Fibroblast of lung (primary cell): ENCODE measurements around the gene MSI2. TPM values are rescaled to one million over a fixed set of nuclear protein-coding genes. Genes with fewer than 3 reads are reported as not detected.

Experiments used
- DNase-seq, 2 donors: peaks; one replicate each; pipeline versions ENCODE4 v3.0.0 to v3.0.0-alpha.2; 2010; ENCODE audit warnings: low read depth in 2 of 2
- H2AFZ ChIP-seq: 2 replicates; pipeline ENCODE4 v1.5.1; 2012; ENCODE audit warnings: low read length, control low read depth, inconsistent platforms
- H3K27ac ChIP-seq: 2 replicates; pipeline ENCODE4 v1.5.1; 2011; ENCODE audit warnings: low read length, control low read depth; ENCODE audit not compliant: insufficient read depth
- H3K27me3 ChIP-seq: 2 replicates; pipeline ENCODE4 v1.5.1; 2011; ENCODE audit warnings: mild to moderate bottlenecking, low read length; ENCODE audit not compliant: control insufficient read depth, insufficient read depth
- H3K36me3 ChIP-seq: 2 replicates; pipeline ENCODE4 v1.5.1; 2011; ENCODE audit warnings: low read length; ENCODE audit not compliant: control insufficient read depth, insufficient read depth
- H3K4me1 ChIP-seq: 2 replicates; pipeline ENCODE4 v1.5.1; 2011; ENCODE audit warnings: low read length; ENCODE audit not compliant: control insufficient read depth, insufficient read depth; ENCODE audit errors: extremely low read depth
- H3K4me2 ChIP-seq: 2 replicates; pipeline ENCODE4 v1.5.1; 2011; ENCODE audit warnings: low read length, control low read depth; ENCODE audit not compliant: insufficient read depth; ENCODE audit errors: extremely low read depth
- H3K4me3 ChIP-seq, 4 experiments: fragments of 200-600 bp in 1 of 4; sonication (generic) in 1 of 4; replicated peaks in 1 of 4; 2 replicates each; pipeline ENCODE4 v1.5.1; 2011 to 2016; ENCODE audit warnings: low read length in 4 of 4, low read depth in 3 of 4, mild to moderate bottlenecking in 3 of 4, control low read depth in 2 of 4, inconsistent platforms in 1 of 4, mixed read lengths in 1 of 4; ENCODE audit not compliant: insufficient read depth in 1 of 4; ENCODE audit errors: control extremely low read depth in 1 of 4
- H3K79me2 ChIP-seq: 2 replicates; pipeline ENCODE4 v1.5.1; 2012; ENCODE audit warnings: mild to moderate bottlenecking, low read length, inconsistent platforms; ENCODE audit not compliant: control insufficient read depth, insufficient read depth
- H3K9ac ChIP-seq: 2 replicates; pipeline ENCODE4 v1.5.1; 2011; ENCODE audit warnings: mild to moderate bottlenecking, low read length, control low read depth; ENCODE audit not compliant: insufficient read depth
- H3K9me3 ChIP-seq: 2 replicates; pipeline ENCODE4 v1.5.1; 2012; ENCODE audit warnings: low read depth, low read length; ENCODE audit not compliant: control insufficient read depth, insufficient read depth
- H4K20me1 ChIP-seq: 2 replicates; pipeline ENCODE4 v1.5.1; 2011; ENCODE audit warnings: low read length; ENCODE audit not compliant: control insufficient read depth, insufficient read depth; ENCODE audit errors: extremely low read depth
- CTCF ChIP-seq, 2 donors: IDR thresholded peaks in 1 of 2; conservative IDR thresholded peaks in 1 of 2; 1 replicate in 1 of 2; 2 replicates in 1 of 2; pipeline ENCODE4 v1.5.1; 2011 to 2012; ENCODE audit warnings: low read length in 2 of 2, control low read depth in 1 of 2, inconsistent platforms in 1 of 2, low read depth in 1 of 2, mild to moderate bottlenecking in 1 of 2
- EZH2 ChIP-seq: IDR thresholded peaks from 2 replicates; pipeline ENCODE4 v1.5.1; 2012; ENCODE audit warnings: low read length, control low read depth, mild to moderate bottlenecking; ENCODE audit errors: missing control alignments
- polyA plus RNA-seq, 2 donors: library from polyadenylated mRNA; depleted of rRNA in 1 of 2; stranded (reverse) in 1 of 2; unstranded in 1 of 2; fragments of >200 nt; gene quantifications; 2 replicates each; pipeline ENCODE4 v1.2.1, GENCODE V29; 2011 to 2012; ENCODE audit warnings: missing spikeins in 1 of 2
- total RNA-seq: library from RNA; depleted of rRNA; stranded (reverse); fragments of >200 nt; gene quantifications from 2 replicates; pipeline ENCODE4 v1.2.1, GENCODE V29; 2014

Gene MSI2
- total and polyA plus RNA-seq, 2 donors (not counting 1 experiment from before 2014, with no cell fraction given): 6.8 to 14.2 TPM

DNA sequence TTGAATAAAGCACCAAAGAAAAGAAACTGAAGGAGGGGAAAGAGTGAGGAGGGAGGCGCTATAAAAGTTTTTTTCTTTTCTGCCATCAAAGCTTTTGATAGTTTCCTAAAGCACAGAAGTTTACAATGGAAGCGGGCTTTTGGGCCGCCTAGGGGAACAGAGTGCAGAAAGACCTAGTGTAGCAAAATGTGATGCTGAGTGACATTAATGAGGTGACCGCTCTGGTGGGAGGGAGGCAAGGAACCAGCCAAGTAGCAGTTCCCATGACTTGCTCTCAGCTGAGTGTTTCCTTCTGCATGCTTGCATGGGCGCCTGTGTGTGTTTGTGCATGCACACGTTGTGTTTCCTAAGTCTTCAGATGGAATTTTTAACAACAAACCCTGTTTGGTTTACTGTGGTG, 15.5 kb downstream of the MSI2 start:
- Histone ChIP-seq H3K9me3 (no peaks in the 10 kb centered on the region), H4K20me1 (no peaks in the 10 kb centered on the region), H3K4me2 (no peak overlapping the region), H3K4me3 (no peak overlapping the region), H3K4me1 (no peaks in the 10 kb centered on the region), H3K36me3 (no peaks in the 10 kb centered on the region), H3K9ac (no peak overlapping the region), H3K27ac (no peak overlapping the region), H3K27me3 (no peaks in the 10 kb centered on the region), H2AFZ (no peak overlapping the region), H3K79me2 (no peaks in the 10 kb centered on the region)
- no peak for DNase-seq
- TF ChIP-seq EZH2 (no peak), CTCF (conservative IDR thresholded peaks at IDR 0.05 in 1 of 2, IDR thresholded peaks at IDR 0.05 in 1 of 2; ENCODE audit: low read depth in 1 of 2, low read length in 2 of 2) (no peak)

DNA sequence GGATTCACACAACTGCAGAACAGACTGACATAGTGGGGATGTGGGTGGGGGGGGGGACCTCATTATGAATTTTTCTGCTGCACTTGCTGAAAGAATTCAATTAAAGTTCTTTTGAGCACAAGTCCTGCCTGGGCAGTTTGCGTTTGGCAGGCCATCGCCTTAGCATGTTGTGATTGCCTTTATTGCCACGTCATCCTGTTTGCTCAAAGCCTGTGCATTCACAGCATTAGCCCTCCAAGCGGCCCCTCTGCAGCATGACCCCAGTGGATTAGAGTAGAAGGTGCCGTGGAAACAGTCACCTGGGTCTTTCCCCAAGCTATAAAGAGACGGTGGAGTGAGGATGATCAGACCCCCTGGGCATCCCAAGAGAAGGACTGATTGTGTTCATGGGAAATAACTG, 17.2 kb downstream of the MSI2 start:
- H3K36me3 ChIP-seq: no peaks in the 10 kb centered on the region
- H3K4me1 ChIP-seq: no peaks in the 10 kb centered on the region
- TF ChIP-seq EZH2: no peak
- TF ChIP-seq CTCF (conservative IDR thresholded peaks at IDR 0.05 in 1 of 2, IDR thresholded peaks at IDR 0.05 in 1 of 2; ENCODE audit: low read depth in 1 of 2, low read length in 2 of 2): no peak
- no peaks in the 10 kb centered on the region for H3K27me3 ChIP-seq
- no peaks in the 10 kb centered on the region for H3K79me2 ChIP-seq
- no peak overlapping the region for H2AFZ ChIP-seq
- H3K4me3 ChIP-seq: no peak overlapping the region
- peak in 1 of 2 donors; percentile 23 for DNase-seq
- no peak overlapping the region for H3K4me2 ChIP-seq
- H4K20me1 ChIP-seq: no peaks in the 10 kb centered on the region
- H3K27ac ChIP-seq: no peak overlapping the region
- no peaks in the 10 kb centered on the region for H3K9me3 ChIP-seq
- H3K9ac ChIP-seq: no peak overlapping the region

GRCh38 chr17:57274162-57274561, 17.8 kb downstream of the MSI2 start:
- TF ChIP-seq CTCF (conservative IDR thresholded peaks at IDR 0.05 in 1 of 2, IDR thresholded peaks at IDR 0.05 in 1 of 2; ENCODE audit: low read depth in 1 of 2, low read length in 2 of 2) (no peak), EZH2 (no peak)
- no peaks in the 10 kb centered on the region for H4K20me1 ChIP-seq
- no peak overlapping the region for H3K4me2 ChIP-seq
- no peak overlapping the region for H3K4me3 ChIP-seq
- no peaks in the 10 kb centered on the region for H3K79me2 ChIP-seq
- H3K36me3 ChIP-seq: no peaks in the 10 kb centered on the region
- no peak for DNase-seq
- no peak overlapping the region for H3K27ac ChIP-seq
- no peaks in the 10 kb centered on the region for H3K27me3 ChIP-seq
- no peak overlapping the region for H3K9ac ChIP-seq
- no peaks in the 10 kb centered on the region for H3K4me1 ChIP-seq
- H3K9me3 ChIP-seq: no peaks in the 10 kb centered on the region
- no peak overlapping the region for H2AFZ ChIP-seq
